Activated CD4-positive, alpha-beta T cell treated with anti-CD3 and anti-CD28 coated beads for 4 hours (primary cell): Measurements from ENCODE around the gene THAP4.
A peak's percentile ranks its signal among the peaks of the same experiment; 100 is the strongest.
"Not testable (repeated sequence)": the region's sequence is repeated elsewhere in the genome, so short reads cannot be mapped to it uniquely, and the experiment has no call there.

Experiments used
- DNase-seq, 2 donors: peaks; one replicate each; pipeline ENCODE4 v3.0.0-alpha.2; 2020

Gene THAP4

GRCh38 chr2:241662731-241663130 is 25.8 kb upstream of the THAP4 start:
- not testable (repeated sequence) for DNase-seq

- DNase-seq, result no peak
These were observed 23.7 kb upstream of the THAP4 start for GRCh38 chr2:241660593-241661213.

GRCh38 chr2:241659150-241659739 is 22.3 kb upstream of the THAP4 start:
- peak in 1 of 2 donors; percentile 37 for DNase-seq

GRCh38 chr2:241658296-241658695 is 21.3 kb upstream of the THAP4 start:
- no peak for DNase-seq

GRCh38 chr2:241657786-241658254 is 20.9 kb upstream of the THAP4 start:
- DNase-seq, result no peak

GRCh38 chr2:241656190-241656741 is 19.3 kb upstream of the THAP4 start:
- no peak for DNase-seq

GRCh38 chr2:241655516-241656189 is 18.7 kb upstream of the THAP4 start:
- no peak for DNase-seq

GRCh38 chr2:241654551-241654950 is 17.6 kb upstream of the THAP4 start:
- no peak for DNase-seq

GRCh38 chr2:241653210-241653750 is 16.3 kb upstream of the THAP4 start:
- DNase-seq, result no peak

GRCh38 chr2:241652722-241653121 is 15.8 kb upstream of the THAP4 start:
- DNase-seq, result no peak

- no peak for DNase-seq
These were observed 15.2 kb upstream of the THAP4 start for GRCh38 chr2:241652142-241652541.

GRCh38 chr2:241649927-241650326 is 13.0 kb upstream of the THAP4 start:
- no peak for DNase-seq

- no peak for DNase-seq
These were observed 12.4 kb upstream of the THAP4 start for GRCh38 chr2:241649404-241649803.

- no peak for DNase-seq
These were observed 11.5 kb upstream of the THAP4 start for GRCh38 chr2:241648453-241648852.

- DNase-seq, result no peak
These were observed 9.1 kb upstream of the THAP4 start for GRCh38 chr2:241645915-241646645.

GRCh38 chr2:241645056-241645914 is 8.3 kb upstream of the THAP4 start:
- no peak for DNase-seq

GRCh38 chr2:241641631-241642030 is 4.7 kb upstream of the THAP4 start:
- DNase-seq, result no peak

- no peak for DNase-seq
These were observed 3.3 kb upstream of the THAP4 start for GRCh38 chr2:241640165-241640795.

- no peak for DNase-seq
These were observed 2.4 kb upstream of the THAP4 start for GRCh38 chr2:241639385-241639784.

GRCh38 chr2:241638940-241639339 is 2.0 kb upstream of the THAP4 start:
- DNase-seq, result no peak
